ENCODE measurements around the gene NFYA. TPM values are rescaled to one million over a fixed set of nuclear protein-coding genes. Genes with fewer than 3 reads are reported as not detected.

Gene NFYA
- total RNA-seq, 1 donor from 2014 or later = 23.9 TPM

GRCh38 chr6:41092421-41093140 lies 19.8 kb downstream of the NFYA start:
- no peak for DNase-seq
- Histone ChIP-seq H3K4me1 (no peaks in the 10 kb centered on the region), H3K27ac (no peak overlapping the region), H3K27me3 (no peaks in the 10 kb centered on the region), H3K36me3 (peaks cover 96% of the 10 kb centered on the region), H3K4me3 (no peak overlapping the region), H3K9me3 (no peaks in the 10 kb centered on the region)
- TF ChIP-seq CTCF (IDR thresholded peaks at IDR 0.05) = no peak
- no peak for ATAC-seq
- intact Hi-C loops (cut with DNase I) = no loop called here

- ATAC-seq (no peak), DNase-seq (no peak)
- H3K4me1 ChIP-seq = no peaks in the 10 kb centered on the region
- no peak for TF ChIP-seq CTCF (IDR thresholded peaks at IDR 0.05)
- no peaks in the 10 kb centered on the region for H3K9me3 ChIP-seq
- H3K4me3 ChIP-seq = no peak overlapping the region
- no peak overlapping the region for H3K27ac ChIP-seq
- peaks cover 98% of the 10 kb centered on the region for H3K36me3 ChIP-seq
- intact Hi-C loops (cut with DNase I) = no loop called here
- no peaks in the 10 kb centered on the region for H3K27me3 ChIP-seq
These were observed 21.0 kb downstream of the NFYA start for GRCh38 chr6:41093729-41094128.

- no peaks in the 10 kb centered on the region for H3K9me3 ChIP-seq
- TF ChIP-seq CTCF (IDR thresholded peaks at IDR 0.05) = no peak
- ATAC-seq (no peak), DNase-seq (no peak)
- no peak overlapping the region for H3K27ac ChIP-seq
- H3K27me3 ChIP-seq = no peaks in the 10 kb centered on the region
- intact Hi-C loops (cut with DNase I) = no loop called here
- no peak overlapping the region for H3K4me3 ChIP-seq
- H3K4me1 ChIP-seq = no peaks in the 10 kb centered on the region
- peaks cover 91% of the 10 kb centered on the region for H3K36me3 ChIP-seq
These were observed 24.8 kb downstream of the NFYA start for GRCh38 chr6:41097467-41098090.

GRCh38 chr6:41098366-41098765 lies 25.6 kb downstream of the NFYA start:
- intact Hi-C loops (cut with DNase I) = no loop called here
- DNase-seq (no peak), ATAC-seq (no peak)
- Histone ChIP-seq H3K4me1 (no peaks in the 10 kb centered on the region), H3K4me3 (no peak overlapping the region), H3K27me3 (no peaks in the 10 kb centered on the region), H3K9me3 (no peaks in the 10 kb centered on the region), H3K27ac (no peak overlapping the region), H3K36me3 (peaks cover 84% of the 10 kb centered on the region)
- TF ChIP-seq CTCF (IDR thresholded peaks at IDR 0.05) = no peak

GRCh38 chr6:41100871-41101287 lies 28.1 kb downstream of the NFYA start:
- Histone ChIP-seq H3K4me1 (no peaks in the 10 kb centered on the region), H3K4me3 (no peak overlapping the region), H3K27me3 (no peaks in the 10 kb centered on the region), H3K9me3 (no peaks in the 10 kb centered on the region), H3K27ac (no peak overlapping the region), H3K36me3 (peaks cover 58% of the 10 kb centered on the region)
- no peak for TF ChIP-seq CTCF (IDR thresholded peaks at IDR 0.05)
- intact Hi-C loops (cut with DNase I) = no loop called here
- no peak for ATAC-seq
- no peak for DNase-seq

All from upper lobe of right lung (tissue), 1 donor.